ENCODE data around the gene PNLIPRP2.

The PNLIPRP2 gene

DNA sequence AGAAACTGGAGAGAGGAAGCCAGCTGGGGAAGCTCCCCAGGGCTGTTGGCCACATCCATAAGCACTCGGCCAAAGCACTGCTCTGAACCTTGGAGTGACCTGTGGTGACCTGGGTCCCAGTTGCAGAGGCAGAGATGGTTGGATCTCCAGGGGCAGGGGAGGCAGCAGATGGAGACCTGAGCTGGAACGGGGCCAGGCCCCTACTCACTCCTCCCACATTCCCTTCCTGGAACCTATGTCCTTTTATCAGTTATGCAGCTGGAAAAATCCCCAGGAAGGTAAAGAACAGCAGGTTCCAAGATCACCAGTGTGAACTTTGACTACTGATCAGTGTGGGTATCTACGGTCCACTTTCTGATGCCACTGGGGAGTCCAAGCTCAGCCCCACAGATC, 9.6 kb upstream of the PNLIPRP2 start:
- no peak overlapping the region for H3K27ac ChIP-seq
- ChIA-PET POLR2A (ENCODE audit: low non-redundant PET) (no interaction called here), CTCF (interaction anchor here (0.6 to 1.2 kb wide), 4 partner anchors 9 to 547 kb away, joined by 3 to 4 read pairs (median 4); no protein-coding TSS in a partner anchor)
- DNase-seq (ENCODE audit: low spot score), result no peak
- TF ChIP-seq, protein P1, sequence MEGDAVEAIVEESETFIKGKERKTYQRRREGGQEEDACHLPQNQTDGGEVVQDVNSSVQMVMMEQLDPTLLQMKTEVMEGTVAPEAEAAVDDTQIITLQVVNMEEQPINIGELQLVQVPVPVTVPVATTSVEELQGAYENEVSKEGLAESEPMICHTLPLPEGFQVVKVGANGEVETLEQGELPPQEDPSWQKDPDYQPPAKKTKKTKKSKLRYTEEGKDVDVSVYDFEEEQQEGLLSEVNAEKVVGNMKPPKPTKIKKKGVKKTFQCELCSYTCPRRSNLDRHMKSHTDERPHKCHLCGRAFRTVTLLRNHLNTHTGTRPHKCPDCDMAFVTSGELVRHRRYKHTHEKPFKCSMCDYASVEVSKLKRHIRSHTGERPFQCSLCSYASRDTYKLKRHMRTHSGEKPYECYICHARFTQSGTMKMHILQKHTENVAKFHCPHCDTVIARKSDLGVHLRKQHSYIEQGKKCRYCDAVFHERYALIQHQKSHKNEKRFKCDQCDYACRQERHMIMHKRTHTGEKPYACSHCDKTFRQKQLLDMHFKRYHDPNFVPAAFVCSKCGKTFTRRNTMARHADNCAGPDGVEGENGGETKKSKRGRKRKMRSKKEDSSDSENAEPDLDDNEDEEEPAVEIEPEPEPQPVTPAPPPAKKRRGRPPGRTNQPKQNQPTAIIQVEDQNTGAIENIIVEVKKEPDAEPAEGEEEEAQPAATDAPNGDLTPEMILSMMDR (conservative IDR thresholded peaks at IDR 0.05; ENCODE audit: low read depth), result no peak

DNA sequence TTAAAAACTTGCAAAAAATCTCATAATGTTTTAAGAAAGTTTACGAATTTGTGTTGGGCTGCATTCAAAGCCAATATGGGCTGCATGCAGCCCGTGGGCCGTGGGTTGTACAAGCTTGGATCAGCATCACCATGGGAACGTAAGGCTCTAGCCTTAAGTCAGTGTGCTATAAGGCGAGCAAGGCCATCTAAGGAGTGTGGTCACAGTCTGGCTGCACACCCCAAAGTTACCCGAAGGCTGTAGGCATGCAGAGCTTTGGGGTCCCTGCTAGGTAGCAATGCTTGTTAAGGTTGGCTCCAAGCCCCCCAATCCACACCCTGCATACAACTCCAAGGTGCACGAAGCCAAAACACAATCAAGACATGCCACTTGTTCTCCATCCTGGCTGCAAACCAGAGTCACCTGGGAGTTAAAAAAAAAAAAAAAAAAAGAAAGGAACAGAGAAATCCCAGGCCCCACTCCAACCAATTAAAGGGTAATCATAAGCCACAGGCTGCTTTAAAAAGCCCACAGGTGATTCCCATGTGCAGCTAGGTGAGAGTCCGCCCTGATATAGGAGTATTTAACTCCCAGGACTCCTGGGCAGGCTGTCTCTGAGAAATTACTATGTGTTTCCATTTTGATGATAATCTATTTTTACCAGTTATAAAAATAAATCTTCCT, 8.5 kb upstream of the PNLIPRP2 start:
- ChIA-PET CTCF (interaction anchor here (0.6 kb wide), 1 partner anchor 37 kb away, joined by 5 read pairs; no protein-coding TSS in a partner anchor), POLR2A (ENCODE audit: low non-redundant PET) (no interaction called here)
- TF ChIP-seq, protein P1 (conservative IDR thresholded peaks at IDR 0.05; ENCODE audit: low read depth), result no peak
- DNase-seq (ENCODE audit: low spot score), result no peak
- no peak overlapping the region for H3K27ac ChIP-seq

DNA sequence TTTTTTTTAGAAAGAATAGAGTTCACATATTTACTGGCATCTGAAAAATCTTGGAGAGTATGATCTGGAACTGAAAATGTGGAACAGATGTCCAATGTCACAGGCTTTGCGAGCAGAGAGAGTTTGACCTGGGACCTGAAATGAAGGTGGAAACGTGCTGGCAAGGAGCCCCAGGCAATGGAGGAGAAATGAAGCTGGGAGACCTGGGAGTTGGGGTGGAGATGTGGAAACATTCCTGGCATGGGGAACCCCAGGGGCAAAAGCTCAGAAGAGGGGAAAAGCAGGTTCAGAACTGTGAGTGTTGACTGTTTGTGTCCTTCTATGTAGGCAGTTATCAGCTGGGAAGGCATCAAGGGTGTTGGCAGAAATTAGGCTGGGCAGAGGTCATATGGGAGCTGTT, 7.3 kb upstream of the PNLIPRP2 start:
- POLR2A ChIA-PET (ENCODE audit: low non-redundant PET), result no interaction called here
- H3K27ac ChIP-seq, result no peak overlapping the region
- no peak for DNase-seq (ENCODE audit: low spot score)
- CTCF ChIA-PET, result no interaction called here
- TF ChIP-seq, protein P1 (conservative IDR thresholded peaks at IDR 0.05; ENCODE audit: low read depth), result no peak

DNA sequence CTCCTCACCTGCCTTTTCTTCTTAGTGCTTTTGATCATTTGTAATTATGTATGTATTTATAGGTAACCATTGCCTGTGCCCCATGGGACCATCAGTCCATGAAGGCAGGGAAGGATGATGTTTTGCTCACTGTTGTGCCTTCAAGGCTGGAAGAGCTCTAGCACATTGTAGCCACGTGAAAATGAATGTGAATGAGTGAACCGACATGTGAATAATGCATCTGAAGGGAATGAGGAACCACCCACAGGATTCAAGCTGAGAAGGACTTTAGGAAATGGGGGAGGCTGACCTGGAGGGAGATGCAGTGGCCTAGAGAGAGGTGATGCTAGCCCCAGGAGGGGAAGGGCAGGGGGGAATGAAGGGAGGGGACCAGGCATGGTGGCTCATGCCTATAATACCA, 6.0 kb upstream of the PNLIPRP2 start:
- no peak for DNase-seq (ENCODE audit: low spot score)
- H3K27ac ChIP-seq, result no peak overlapping the region
- TF ChIP-seq, protein P1 (conservative IDR thresholded peaks at IDR 0.05; ENCODE audit: low read depth), result no peak
- POLR2A ChIA-PET (ENCODE audit: low non-redundant PET), result no interaction called here
- CTCF ChIA-PET, result interaction anchor here (0.6 to 0.7 kb wide), 2 partner anchors 263 to 1414 kb away, joined by 3 to 4 read pairs; no protein-coding TSS in a partner anchor

DNA sequence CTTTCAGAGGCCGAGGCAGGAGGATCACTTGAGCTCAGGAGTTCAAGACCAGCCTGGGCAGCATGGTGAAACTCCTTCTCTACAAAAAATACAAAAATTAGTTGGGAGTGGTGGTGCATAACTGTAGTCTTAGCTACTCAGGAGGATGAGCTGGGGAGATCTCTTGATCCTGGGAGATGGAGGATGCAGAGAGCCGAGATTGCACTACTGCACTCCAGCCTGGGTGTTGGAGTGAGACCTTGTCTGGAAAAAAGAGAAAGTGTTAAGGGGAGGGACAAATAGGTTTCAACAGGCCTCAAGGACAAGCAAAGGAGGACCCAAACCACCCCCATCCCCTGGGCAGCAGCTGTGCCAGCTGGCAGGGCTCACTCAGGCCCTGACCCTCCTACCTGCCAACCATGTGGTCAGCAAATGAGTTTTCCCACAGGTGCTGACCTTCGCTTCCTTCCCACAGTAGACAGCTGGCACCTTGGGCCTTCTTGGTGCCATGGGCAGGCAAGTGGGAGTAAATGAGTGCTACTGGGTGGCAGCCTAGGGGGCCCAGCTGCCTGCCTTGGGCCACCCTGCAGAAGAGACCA, 5.5 kb upstream of the PNLIPRP2 start:
- ChIA-PET CTCF (interaction anchor here (0.6 to 0.9 kb wide), 3 partner anchors 173 to 559 kb away, joined by 3 to 4 read pairs (median 3); no protein-coding TSS in a partner anchor), POLR2A (ENCODE audit: low non-redundant PET) (no interaction called here)
- no peak overlapping the region for H3K27ac ChIP-seq
- DNase-seq (ENCODE audit: low spot score), result no peak
- TF ChIP-seq, protein P1 (conservative IDR thresholded peaks at IDR 0.05; ENCODE audit: low read depth), result no peak

DNA sequence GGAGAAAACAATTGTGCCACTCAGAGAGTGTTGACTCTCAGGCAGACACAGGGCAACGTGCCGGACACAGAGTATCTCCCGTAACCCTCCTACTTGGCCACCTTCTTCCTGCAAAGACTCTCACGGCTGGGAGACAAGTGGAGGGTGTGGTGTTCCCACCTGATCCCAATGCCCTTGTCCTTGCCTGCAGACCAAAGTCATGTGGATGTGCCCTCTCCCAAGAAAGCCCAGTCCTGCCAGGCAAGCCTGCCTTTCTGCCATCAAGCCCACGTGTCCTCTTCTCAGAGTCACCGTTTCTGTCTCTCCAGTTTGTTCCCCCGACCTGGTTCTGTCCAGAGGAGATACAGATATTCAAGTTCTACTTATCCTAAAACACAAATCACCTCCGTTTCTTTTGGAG, 723 bp downstream of the PNLIPRP2 start:
- ChIA-PET POLR2A (ENCODE audit: low non-redundant PET) (no interaction called here), CTCF (no interaction called here)
- no peak for DNase-seq (ENCODE audit: low spot score)
- TF ChIP-seq, protein P1 (conservative IDR thresholded peaks at IDR 0.05; ENCODE audit: low read depth), result no peak
- H3K27ac ChIP-seq, result no peak overlapping the region
